ENCODE results near the gene AMIGO1.

DNA sequence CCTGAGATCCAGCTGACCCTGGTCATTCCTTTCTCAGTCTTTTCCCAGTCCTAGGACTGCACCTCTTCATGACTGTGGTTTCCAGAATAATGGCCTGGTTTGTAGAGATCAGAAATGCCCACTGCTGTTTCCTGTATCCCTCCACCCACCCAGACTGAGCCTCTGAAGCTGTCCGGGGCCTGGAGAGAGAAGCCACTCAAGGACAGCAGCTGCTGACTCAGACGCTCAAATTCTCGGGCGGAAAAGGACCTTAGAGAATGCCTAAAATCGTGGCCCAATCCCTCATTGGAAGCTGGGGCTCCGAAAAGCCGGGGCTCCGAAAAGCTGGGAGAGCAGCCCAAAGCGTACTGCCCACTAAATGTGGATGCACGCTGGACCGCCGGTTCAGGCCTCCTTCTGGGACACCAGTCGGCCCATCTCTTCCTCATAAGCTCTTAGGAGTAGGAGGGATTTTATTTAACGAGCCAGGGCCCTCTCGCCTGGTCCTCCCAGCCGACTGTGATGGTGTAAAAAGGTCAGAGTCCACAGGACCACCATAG, 22.4 kb upstream of the AMIGO1 start:
- TF ChIP-seq POLR2A (IDR thresholded peaks at IDR 0.05): no peak
- TF ChIP-seq, protein P1, sequence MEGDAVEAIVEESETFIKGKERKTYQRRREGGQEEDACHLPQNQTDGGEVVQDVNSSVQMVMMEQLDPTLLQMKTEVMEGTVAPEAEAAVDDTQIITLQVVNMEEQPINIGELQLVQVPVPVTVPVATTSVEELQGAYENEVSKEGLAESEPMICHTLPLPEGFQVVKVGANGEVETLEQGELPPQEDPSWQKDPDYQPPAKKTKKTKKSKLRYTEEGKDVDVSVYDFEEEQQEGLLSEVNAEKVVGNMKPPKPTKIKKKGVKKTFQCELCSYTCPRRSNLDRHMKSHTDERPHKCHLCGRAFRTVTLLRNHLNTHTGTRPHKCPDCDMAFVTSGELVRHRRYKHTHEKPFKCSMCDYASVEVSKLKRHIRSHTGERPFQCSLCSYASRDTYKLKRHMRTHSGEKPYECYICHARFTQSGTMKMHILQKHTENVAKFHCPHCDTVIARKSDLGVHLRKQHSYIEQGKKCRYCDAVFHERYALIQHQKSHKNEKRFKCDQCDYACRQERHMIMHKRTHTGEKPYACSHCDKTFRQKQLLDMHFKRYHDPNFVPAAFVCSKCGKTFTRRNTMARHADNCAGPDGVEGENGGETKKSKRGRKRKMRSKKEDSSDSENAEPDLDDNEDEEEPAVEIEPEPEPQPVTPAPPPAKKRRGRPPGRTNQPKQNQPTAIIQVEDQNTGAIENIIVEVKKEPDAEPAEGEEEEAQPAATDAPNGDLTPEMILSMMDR (IDR thresholded peaks at IDR 0.05): no peak
- TF ChIP-seq POLR2AphosphoS5 (IDR thresholded peaks at IDR 0.05): no peak

Data from sigmoid colon (tissue), 4 donors.